Right lobe of liver (tissue), 6 donors: ENCODE results near the gene RAPGEF2. TPM values are rescaled to one million over a fixed set of nuclear protein-coding genes. Genes with fewer than 3 reads are reported as not detected.
A peak's percentile ranks its signal among the peaks of the same experiment; 100 is the strongest.
"Not testable (repeated sequence)": the region's sequence is repeated elsewhere in the genome, so short reads cannot be mapped to it uniquely, and the experiment has no call there.

ENCODE experiments used
- ATAC-seq, 4 donors: fragments of 200-7000 bp; cut with Tn5 transposase; one replicate each; pipeline ENCODE4 v1.9.1; 2020; ENCODE audit warnings: mild to moderate bottlenecking in 4 of 4, moderate library complexity in 4 of 4
- DNase-seq, 3 donors: peaks; one replicate each; pipeline ENCODE4 v3.0.0-alpha.2; 2020
- H3K27ac ChIP-seq, 3 donors: fragments of 200-600 bp; one replicate each; pipeline ENCODE4 v1.8.0; 2022
- H3K27me3 ChIP-seq, 2 donors: fragments of 200-600 bp; one replicate each; pipeline ENCODE4 v1.8.0; 2022
- H3K36me3 ChIP-seq, 4 donors: fragments of 200-600 bp; sonication (generic) in 1 of 4; one replicate each; pipeline versions ENCODE4 v1.5.1 to v1.8.0; 2017 to 2022; ENCODE audit warnings: control low read depth in 1 of 4
- H3K4me1 ChIP-seq, 4 donors: fragments of 200-600 bp; sonication (generic) in 1 of 4; one replicate each; pipeline versions ENCODE4 v1.5.1 to v1.8.0; 2017 to 2022; ENCODE audit warnings: control low read depth in 1 of 4
- H3K4me3 ChIP-seq, 3 donors: fragments of 200-600 bp; one replicate each; pipeline ENCODE4 v1.8.0; 2022
- H3K9me3 ChIP-seq, 4 donors: fragments of 200-600 bp; sonication (generic) in 1 of 4; one replicate each; pipeline versions ENCODE4 v1.5.1 to v1.8.0; 2017 to 2022; ENCODE audit warnings: control low read depth in 1 of 4
- CTCF ChIP-seq, 4 donors: fragments of 200-600 bp in 3 of 4; fragments of 450-650 bp in 1 of 4; IDR thresholded peaks; one replicate each; pipeline versions ENCODE4 v1.5.1 to v1.8.0; 2016 to 2022; ENCODE audit warnings: antibody characterized with exemption in 4 of 4, mild to moderate bottlenecking in 2 of 4
- POLR2A ChIP-seq: fragments of 450-650 bp; IDR thresholded peaks from one replicate; pipeline ENCODE4 v1.6.1; 2017; ENCODE audit warnings: antibody characterized with exemption, mild to moderate bottlenecking
- WGBS: methylation state at CpG from one replicate; pipeline ENCODE4 v1.1.6; 2018; ENCODE audit warnings: low coverage, low lambda C conversion rate; ENCODE audit not compliant: insufficient coverage; ENCODE audit errors: missing lambda C conversion rate; 5-methylcytosine and 5-hydroxymethylcytosine counted together
- intact Hi-C, 2 donors: fragments of 100-400 bp; cut with DNase I; formaldehyde crosslinking; loops; one replicate each; pipeline versions ENCODE4 v1.11.2 to v1.14.1; 2022
- total RNA-seq, 6 experiments: library from RNA; depleted of rRNA in 2 of 6; stranded (reverse); fragments of >200 nt in 2 of 6; fragmentation: NEBNext Ultra II Directional in 3 of 6; extraction: Animal tissue kit (Norgen Biotek cat#: 25700) in 3 of 6; gene quantifications; one replicate each; pipeline versions ENCODE4 v1.1.0 to v1.2.4, GENCODE V29; 2016 to 2023
- donor health status: DM: no; HTN: yes; CAD: no.
- donor health status: DM: no; HTN: no; CAD: no.
- donor health status: DM: no; HTN: no; CAD: no.
- donor health status: DM: no; HTN: yes; CAD: no.
- donor health status: DM: no; HTN: yes; CAD: no.

Gene RAPGEF2
- total RNA-seq, 6 experiments from 2014 or later: 22.1 to 32.1 (median 27.2) TPM

GRCh38 chr4:159177265-159178150 lies 74.6 kb downstream of the RAPGEF2 start:
- H3K4me1 ChIP-seq: peaks cover 0 to 29% (median 9%) of the 10 kb centered on the region in 4 donors
- no peak for TF ChIP-seq CTCF (IDR thresholded peaks at IDR 0.05)
- TF ChIP-seq POLR2A: no peak

GRCh38 chr4:159178151-159178546 lies 75.3 kb downstream of the RAPGEF2 start:
- H3K9me3 ChIP-seq: no peaks in the 10 kb centered on the region
- ATAC-seq (peak in 2 of 4 donors; percentile 36 to 48), DNase-seq (no peak)
- H3K27me3 ChIP-seq: no peaks in the 10 kb centered on the region
- H3K27ac ChIP-seq: no peak overlapping the region
- peaks cover 0 to 29% (median 9%) of the 10 kb centered on the region in 4 donors for H3K4me1 ChIP-seq
- 42% methylated on average over 2 of the region's 2 CpGs for WGBS
- TF ChIP-seq CTCF (IDR thresholded peaks at IDR 0.05): no peak
- TF ChIP-seq POLR2A: no peak
- no peak overlapping the region for H3K4me3 ChIP-seq
- no peaks in the 10 kb centered on the region for H3K36me3 ChIP-seq
- intact Hi-C loops: loop anchor here in 1 of 2 donors (5.0 kb wide), 1 partner anchor 321 kb away; no protein-coding TSS in a partner anchor

More at GRCh38 chr4:159177265-159178150, 74.6 kb downstream of the RAPGEF2 start:
- H3K27ac ChIP-seq: no peak overlapping the region
- no peaks in the 10 kb centered on the region for H3K36me3 ChIP-seq
- H3K27me3 ChIP-seq: no peaks in the 10 kb centered on the region
- no peak overlapping the region for H3K4me3 ChIP-seq
- peak in 1 of 4 donors; percentile 5 for ATAC-seq
- intact Hi-C loops: loop anchor here in 1 of 2 donors (5.0 kb wide), 1 partner anchor 320 kb away; no protein-coding TSS in a partner anchor
- WGBS: 40% methylated on average over 5 of the region's 5 CpGs
- H3K9me3 ChIP-seq: no peaks in the 10 kb centered on the region
- no peak for DNase-seq

DNA sequence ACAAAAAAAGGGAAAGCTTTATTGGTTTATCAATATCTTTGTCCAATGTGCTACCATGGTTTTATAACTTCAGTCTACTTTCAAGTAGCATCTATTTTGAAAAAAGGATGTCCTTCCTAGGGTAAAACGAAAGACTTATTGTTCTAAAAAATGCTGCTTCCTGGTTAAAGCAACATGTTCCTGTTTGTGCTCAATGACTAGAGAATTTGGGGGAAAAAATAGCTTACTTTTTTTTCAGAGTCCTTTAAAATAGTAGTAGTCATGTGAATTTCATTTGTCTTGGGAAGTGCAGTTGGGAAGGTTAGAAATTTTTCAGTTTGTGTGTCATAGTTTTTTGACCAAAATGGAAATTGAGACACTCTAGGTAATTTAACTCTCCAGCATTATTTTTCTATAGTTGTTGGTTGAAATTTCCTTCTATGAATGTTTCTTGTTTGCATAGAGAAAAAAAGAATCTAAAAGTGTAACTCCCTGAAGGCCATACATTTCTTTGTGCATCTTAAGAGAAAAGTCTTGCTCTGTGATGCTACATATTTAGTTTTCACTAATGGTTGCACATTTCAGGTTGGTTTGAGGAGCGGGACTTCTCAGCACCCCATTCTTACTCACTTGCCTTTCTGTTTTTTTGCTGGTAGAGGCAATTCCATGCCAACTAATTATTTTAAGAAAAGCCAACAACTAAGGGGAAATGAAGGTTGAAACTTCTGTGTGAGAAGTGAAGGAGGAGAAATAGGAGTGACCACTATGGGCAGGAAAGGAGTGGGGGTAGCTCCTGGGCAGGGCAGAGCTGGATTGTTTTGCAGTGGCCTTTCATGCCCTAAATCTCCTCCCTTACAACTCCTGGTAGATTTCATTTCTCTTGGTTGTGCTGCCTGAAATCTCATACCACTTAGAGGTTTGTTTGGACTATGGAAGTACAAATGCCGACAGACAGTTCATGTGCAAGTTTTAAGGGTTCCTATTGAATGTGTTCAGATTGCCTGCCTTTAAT lies 76.4 kb downstream of the RAPGEF2 start:
- Histone ChIP-seq H3K4me1 (peaks cover 0 to 29% (median 9%) of the 10 kb centered on the region in 4 donors), H3K36me3 (no peaks in the 10 kb centered on the region), H3K4me3 (no peak overlapping the region), H3K27me3 (no peaks in the 10 kb centered on the region), H3K27ac (peak overlapping the region in 1 of 3 donors; percentile 7), H3K9me3 (no peaks in the 10 kb centered on the region)
- WGBS: 52% methylated on average over 3 of the region's 3 CpGs
- DNase-seq (no peak), ATAC-seq (peak in 3 of 4 donors; percentile 21 to 40 (median 28))
- TF ChIP-seq CTCF (IDR thresholded peaks at IDR 0.05) (no peak), POLR2A (no peak)
- intact Hi-C loops: loop anchor here in 1 of 2 donors (5.0 kb wide), 1 partner anchor 322 kb away; no protein-coding TSS in a partner anchor

DNA sequence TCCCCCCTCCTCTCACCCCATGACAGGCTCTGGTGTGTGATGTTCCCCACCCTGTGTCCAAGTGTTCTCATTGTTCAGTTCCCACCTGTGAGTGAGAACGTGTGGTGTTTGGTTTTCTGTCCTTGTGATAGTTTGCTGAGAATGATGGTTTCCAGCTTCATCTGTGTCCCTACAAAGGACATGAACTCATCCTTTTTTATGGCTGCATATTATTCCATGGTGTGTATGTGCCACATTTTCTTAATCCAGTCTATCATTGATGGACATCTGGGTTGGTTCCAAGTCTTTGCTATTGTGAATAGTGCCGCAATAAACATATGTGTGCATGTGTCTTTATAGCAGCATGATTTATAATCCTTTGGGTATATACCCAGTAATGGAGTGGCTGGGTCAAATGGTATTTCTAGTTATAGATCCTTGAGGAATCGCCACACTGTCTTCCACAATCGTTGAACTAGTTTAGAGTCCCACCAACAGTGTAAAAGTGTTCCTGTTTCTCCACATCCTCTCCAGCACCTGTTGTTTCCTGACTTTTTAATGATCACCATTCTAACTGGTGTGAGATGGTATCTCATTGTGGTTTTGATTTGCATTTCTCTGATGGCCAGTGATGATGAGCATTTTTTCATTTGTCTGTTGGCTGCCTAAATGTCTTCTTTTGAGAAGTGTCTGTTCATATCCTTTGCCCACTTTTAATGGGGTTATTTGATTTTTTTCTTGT lies 81.2 kb downstream of the RAPGEF2 start:
- H3K9me3 ChIP-seq, H3K27me3 ChIP-seq, ATAC-seq, intact Hi-C loops, H3K27ac ChIP-seq, H3K36me3 ChIP-seq, H3K4me3 ChIP-seq, DNase-seq: not testable (repeated sequence)
- 97% methylated on average over 3 of the region's 4 CpGs for WGBS
- peaks cover 0 to 11% (median 5%) of the 10 kb centered on the region in 4 donors for H3K4me1 ChIP-seq
